KMS-11 (cell line): ENCODE results near the gene OSBP2.

Source experiments
- H2AFZ ChIP-seq: fragments of 200-600 bp; sonication (generic); 2 replicates; pipeline ENCODE4 v1.6.1; 2016; ENCODE audit warnings: antibody characterized with exemption, mixed run types, low read depth
- H3K27ac ChIP-seq: fragments of 200-600 bp; sonication (generic); 2 replicates; pipeline ENCODE4 v1.6.1; 2016; ENCODE audit warnings: mild to moderate bottlenecking, mixed run types
- H3K27me3 ChIP-seq: fragments of 200-600 bp; sonication (generic); 2 replicates; pipeline ENCODE4 v1.6.1; 2017; ENCODE audit warnings: mild to moderate bottlenecking, low read depth, mixed run types, moderate library complexity; ENCODE audit not compliant: insufficient read depth
- H3K36me3 ChIP-seq: fragments of 200-600 bp; sonication (generic); 2 replicates; pipeline ENCODE4 v1.6.1; 2017; ENCODE audit warnings: mild to moderate bottlenecking, mixed run types; ENCODE audit not compliant: insufficient read depth
- H3K4me1 ChIP-seq: fragments of 200-600 bp; sonication (generic); 2 replicates; pipeline ENCODE4 v1.6.1; 2016; ENCODE audit warnings: mild to moderate bottlenecking, low read depth, mixed run types; ENCODE audit not compliant: poor library complexity, severe bottlenecking
- H3K4me2 ChIP-seq: fragments of 200-600 bp; sonication (generic); 2 replicates; pipeline ENCODE4 v1.7.0; 2016; ENCODE audit warnings: mild to moderate bottlenecking, mixed run types
- H3K4me3 ChIP-seq: fragments of 200-600 bp; sonication (generic); IDR thresholded peaks from 2 replicates; pipeline ENCODE4 v1.6.1; 2017; ENCODE audit warnings: low read depth, low read length, mixed read lengths; ENCODE audit not compliant: insufficient read depth
- H3K79me2 ChIP-seq: fragments of 200-600 bp; sonication (generic); 2 replicates; pipeline ENCODE4 v1.6.1; 2016; ENCODE audit warnings: low read depth, mixed run types; ENCODE audit not compliant: insufficient read depth
- H3K9ac ChIP-seq: fragments of 200-600 bp; sonication (generic); 2 replicates; pipeline ENCODE4 v1.6.1; 2016; ENCODE audit warnings: mild to moderate bottlenecking, mixed run types
- H4K20me1 ChIP-seq: fragments of 200-600 bp; sonication (generic); 2 replicates; pipeline ENCODE4 v1.6.1; 2016; ENCODE audit warnings: mild to moderate bottlenecking, mixed run types; ENCODE audit not compliant: insufficient read depth
- TF ChIP-seq, protein P1 (sequence below): fragments of 200-600 bp; sonication (generic); conservative IDR thresholded peaks from 2 replicates; pipeline ENCODE4 v1.6.1; 2017; ENCODE audit warnings: low read depth, mild to moderate bottlenecking, antibody characterized with exemption, low read length, moderate library complexity, mixed read lengths

Gene OSBP2

GRCh38 chr22:30883586-30884145, 189.0 kb downstream of the OSBP2 start:
- H3K4me1 ChIP-seq: no peaks in the 10 kb centered on the region
- H2AFZ ChIP-seq: no peak overlapping the region
- no peak overlapping the region for H3K27ac ChIP-seq
- no peaks in the 10 kb centered on the region for H4K20me1 ChIP-seq
- no peak overlapping the region for H3K9ac ChIP-seq
- no peak overlapping the region for H3K4me2 ChIP-seq
- TF ChIP-seq, protein P1, sequence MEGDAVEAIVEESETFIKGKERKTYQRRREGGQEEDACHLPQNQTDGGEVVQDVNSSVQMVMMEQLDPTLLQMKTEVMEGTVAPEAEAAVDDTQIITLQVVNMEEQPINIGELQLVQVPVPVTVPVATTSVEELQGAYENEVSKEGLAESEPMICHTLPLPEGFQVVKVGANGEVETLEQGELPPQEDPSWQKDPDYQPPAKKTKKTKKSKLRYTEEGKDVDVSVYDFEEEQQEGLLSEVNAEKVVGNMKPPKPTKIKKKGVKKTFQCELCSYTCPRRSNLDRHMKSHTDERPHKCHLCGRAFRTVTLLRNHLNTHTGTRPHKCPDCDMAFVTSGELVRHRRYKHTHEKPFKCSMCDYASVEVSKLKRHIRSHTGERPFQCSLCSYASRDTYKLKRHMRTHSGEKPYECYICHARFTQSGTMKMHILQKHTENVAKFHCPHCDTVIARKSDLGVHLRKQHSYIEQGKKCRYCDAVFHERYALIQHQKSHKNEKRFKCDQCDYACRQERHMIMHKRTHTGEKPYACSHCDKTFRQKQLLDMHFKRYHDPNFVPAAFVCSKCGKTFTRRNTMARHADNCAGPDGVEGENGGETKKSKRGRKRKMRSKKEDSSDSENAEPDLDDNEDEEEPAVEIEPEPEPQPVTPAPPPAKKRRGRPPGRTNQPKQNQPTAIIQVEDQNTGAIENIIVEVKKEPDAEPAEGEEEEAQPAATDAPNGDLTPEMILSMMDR: no peak
- H3K79me2 ChIP-seq: no peaks in the 10 kb centered on the region
- H3K27me3 ChIP-seq: no peaks in the 10 kb centered on the region
- H3K4me3 ChIP-seq: no peak overlapping the region
- H3K36me3 ChIP-seq: no peaks in the 10 kb centered on the region

GRCh38 chr22:30884211-30885000, 189.7 kb downstream of the OSBP2 start:
- no peaks in the 10 kb centered on the region for H3K27me3 ChIP-seq
- no peak overlapping the region for H3K4me2 ChIP-seq
- no peak overlapping the region for H2AFZ ChIP-seq
- H3K9ac ChIP-seq: no peak overlapping the region
- no peaks in the 10 kb centered on the region for H3K79me2 ChIP-seq
- no peaks in the 10 kb centered on the region for H3K36me3 ChIP-seq
- TF ChIP-seq, protein P1: no peak
- H3K4me1 ChIP-seq: no peaks in the 10 kb centered on the region
- no peaks in the 10 kb centered on the region for H4K20me1 ChIP-seq
- no peak overlapping the region for H3K4me3 ChIP-seq
- H3K27ac ChIP-seq: no peak overlapping the region

- Histone ChIP-seq H3K4me3 (no peak overlapping the region), H3K4me1 (no peaks in the 10 kb centered on the region), H3K9ac (no peak overlapping the region), H2AFZ (no peak overlapping the region), H3K36me3 (no peaks in the 10 kb centered on the region), H3K79me2 (no peaks in the 10 kb centered on the region), H3K27me3 (no peaks in the 10 kb centered on the region), H4K20me1 (no peaks in the 10 kb centered on the region), H3K4me2 (no peak overlapping the region), H3K27ac (no peak overlapping the region)
- TF ChIP-seq, protein P1: no peak
Measured at GRCh38 chr22:30885001-30885366, 190.3 kb downstream of the OSBP2 start.

GRCh38 chr22:30885591-30885990, 190.9 kb downstream of the OSBP2 start:
- H3K27ac ChIP-seq: no peak overlapping the region
- no peaks in the 10 kb centered on the region for H4K20me1 ChIP-seq
- H3K4me3 ChIP-seq: no peak overlapping the region
- H3K79me2 ChIP-seq: no peaks in the 10 kb centered on the region
- no peaks in the 10 kb centered on the region for H3K4me1 ChIP-seq
- no peaks in the 10 kb centered on the region for H3K27me3 ChIP-seq
- no peak overlapping the region for H3K9ac ChIP-seq
- TF ChIP-seq, protein P1: no peak
- no peaks in the 10 kb centered on the region for H3K36me3 ChIP-seq
- H3K4me2 ChIP-seq: no peak overlapping the region
- no peak overlapping the region for H2AFZ ChIP-seq
